ENCODE measurements around the gene SPSB2.
"Not testable (repeated sequence)": the region's sequence is repeated elsewhere in the genome, so short reads cannot be mapped to it uniquely, and the experiment has no call there.

SPSB2 gene

DNA sequence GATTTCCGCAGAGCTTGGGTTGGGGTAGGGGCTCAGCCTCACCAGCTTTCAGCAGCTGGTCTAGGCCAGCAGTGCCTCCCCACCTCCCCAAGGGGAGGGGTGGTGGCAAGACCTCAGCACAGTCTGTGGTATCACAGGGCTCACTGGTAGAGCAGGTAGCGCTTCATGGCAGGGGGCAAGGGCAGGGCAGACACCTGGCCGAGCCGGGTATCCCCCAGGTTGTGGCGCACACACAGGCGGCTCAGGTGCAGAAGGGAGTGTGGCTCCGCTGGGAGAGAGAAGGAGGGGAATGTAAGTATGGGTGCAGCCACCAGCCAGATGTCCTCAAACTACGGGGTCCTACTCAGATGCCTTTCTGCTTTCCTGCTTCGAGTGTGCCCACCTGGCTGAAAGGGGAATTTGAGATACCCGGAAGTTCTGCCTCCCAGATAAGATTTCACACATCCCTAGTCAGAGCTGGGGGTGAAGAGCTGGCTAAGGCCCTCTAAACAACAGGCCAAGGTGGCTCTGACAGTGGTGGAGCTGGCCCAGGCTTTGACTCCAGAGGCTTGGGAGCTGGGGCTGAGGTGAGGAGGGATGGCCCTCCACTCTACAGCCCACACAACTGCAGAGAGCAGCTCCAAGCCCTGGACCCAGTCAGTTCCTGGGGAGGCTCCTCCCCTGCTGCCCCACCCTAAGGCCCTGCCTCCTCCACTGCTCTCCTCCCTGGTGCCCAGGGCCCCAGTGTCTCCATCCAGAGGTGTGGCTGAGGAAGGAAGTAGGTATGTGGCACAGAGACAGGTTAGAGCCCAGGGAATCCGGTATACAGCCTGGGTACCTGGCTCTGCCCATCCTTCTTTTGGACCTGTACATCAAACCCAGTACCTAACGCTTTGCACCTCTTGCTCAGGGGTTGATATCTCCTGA lies 1.8 kb downstream of the SPSB2 start:
- DNase-seq (ENCODE audit: low read depth): no peak

GRCh38 chr12:6870304-6870703 lies 2.8 kb downstream of the SPSB2 start:
- DNase-seq (ENCODE audit: low read depth): not testable (repeated sequence)

DNA sequence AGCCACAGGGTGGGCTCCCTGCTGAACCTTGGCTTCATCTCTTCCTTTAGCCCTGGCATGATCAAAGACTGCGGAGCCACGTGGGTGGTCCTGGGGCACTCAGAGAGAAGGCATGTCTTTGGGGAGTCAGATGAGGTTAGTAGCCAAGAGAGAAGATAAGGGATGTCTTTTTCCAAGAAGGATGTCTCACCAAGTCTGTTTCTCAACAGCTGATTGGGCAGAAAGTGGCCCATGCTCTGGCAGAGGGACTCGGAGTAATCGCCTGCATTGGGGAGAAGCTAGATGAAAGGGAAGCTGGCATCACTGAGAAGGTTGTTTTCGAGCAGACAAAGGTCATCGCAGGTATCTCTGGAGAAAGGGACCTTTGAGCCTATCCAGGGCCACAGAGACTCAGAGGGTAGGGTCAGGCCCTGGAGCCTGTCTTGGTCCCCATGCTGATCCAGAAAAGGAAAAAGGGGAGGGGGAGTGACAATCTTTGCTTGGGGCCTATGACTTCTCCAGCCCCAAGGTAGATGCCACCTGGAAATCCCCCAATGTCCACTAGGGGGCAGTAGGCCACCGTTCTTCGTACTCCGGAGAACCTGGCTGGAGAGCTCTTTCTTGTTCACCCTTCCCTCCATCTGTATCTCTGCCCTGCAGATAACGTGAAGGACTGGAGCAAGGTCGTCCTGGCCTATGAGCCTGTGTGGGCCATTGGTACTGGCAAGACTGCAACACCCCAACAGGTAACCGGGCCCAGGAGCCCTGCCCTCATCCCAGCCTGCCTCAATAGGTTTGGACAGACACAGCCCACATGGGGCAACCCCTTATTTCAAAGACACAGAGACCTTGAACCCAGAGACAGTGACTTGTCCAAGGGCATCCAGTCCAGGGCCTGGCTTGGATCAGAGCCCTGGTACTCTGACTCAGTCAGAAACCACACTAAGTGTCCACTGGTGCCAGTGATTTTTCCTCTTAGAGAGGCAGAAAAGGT lies 3.8 kb downstream of the SPSB2 start:
- no peak for DNase-seq (ENCODE audit: low read depth)

GRCh38 chr12:6868211-6869048 lies 4.7 kb downstream of the SPSB2 start:
- no peak for DNase-seq (ENCODE audit: low read depth)

DNA sequence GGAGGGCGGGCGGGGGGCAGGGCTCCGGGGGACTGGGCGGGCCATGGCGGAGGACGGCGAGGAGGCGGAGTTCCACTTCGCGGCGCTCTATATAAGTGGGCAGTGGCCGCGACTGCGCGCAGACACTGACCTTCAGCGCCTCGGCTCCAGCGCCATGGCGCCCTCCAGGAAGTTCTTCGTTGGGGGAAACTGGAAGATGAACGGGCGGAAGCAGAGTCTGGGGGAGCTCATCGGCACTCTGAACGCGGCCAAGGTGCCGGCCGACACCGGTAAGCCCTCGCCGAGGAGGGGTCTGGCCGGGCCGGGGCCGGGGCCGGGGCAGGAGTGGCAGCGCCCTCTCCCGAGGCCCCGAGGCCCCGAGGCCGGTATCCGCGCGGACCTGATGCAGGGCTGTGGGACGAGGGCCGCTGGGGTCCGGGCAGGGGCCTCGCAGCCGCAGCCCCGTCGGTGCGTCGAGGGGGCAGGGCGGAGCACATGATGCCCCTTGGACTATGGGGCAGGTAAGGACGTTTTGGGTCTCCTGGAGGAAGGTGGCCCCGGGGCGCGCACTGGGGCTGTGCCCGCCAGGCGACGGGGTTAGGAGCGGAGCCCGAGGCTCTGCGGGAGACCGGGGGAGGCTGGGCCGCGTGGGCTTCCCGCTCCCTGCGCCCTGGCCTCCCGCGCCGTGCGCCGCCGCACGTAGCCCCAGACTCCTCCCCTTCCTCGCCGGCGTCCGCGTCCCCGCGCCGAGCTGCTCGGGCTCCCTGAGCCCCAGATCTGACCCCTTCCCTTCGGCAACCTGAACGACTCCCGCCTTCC lies 5.5 kb downstream of the SPSB2 start, which contains the start of gene TPI1:
Gene TPI1, plus strand, starts transcription at position 119 of the 798 bp plus-strand sequence. Its CDS starts 36 bp downstream, at position 155.
- DNase-seq (ENCODE audit: low read depth): peak; percentile 54

- no peak for DNase-seq (ENCODE audit: low read depth)
Observed at GRCh38 chr12:6866920-6867412, 6.1 kb downstream of the SPSB2 start.

DNA sequence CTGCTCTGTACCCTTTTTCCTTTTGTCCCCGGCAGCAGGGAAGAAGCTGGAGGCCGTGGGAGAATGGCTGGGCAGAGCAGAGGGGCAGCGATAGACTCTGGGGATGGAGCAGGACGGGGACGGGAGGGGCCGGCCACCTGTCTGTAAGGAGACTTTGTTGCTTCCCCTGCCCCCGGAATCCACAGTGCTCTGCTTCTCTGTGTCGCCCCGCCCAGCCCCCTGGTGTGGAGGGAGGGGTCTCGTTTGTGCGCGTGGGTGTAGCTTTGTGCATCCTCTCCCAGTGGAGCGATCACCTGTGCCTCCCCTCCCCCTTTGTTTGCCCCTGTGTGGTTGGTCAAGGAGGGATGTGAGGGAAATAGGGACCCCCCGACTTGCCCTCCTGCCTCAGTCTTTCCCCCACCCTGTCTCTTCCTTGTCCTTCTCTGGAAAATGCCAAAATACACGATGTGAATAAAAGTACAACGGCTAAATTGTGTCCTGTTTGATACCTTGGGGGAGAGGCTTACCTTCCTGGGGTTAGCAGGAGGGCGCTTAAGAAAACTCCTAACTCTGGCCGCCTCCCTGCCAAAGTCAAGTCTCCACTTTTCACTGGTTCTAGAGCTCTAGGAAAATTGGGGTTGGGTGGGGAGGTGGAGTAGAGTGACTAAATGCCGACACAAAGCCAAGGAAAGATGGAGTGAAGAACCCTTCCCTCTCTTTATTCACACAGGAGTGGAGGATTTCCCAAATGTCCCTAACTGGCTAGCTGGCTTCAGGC lies 6.8 kb downstream of the SPSB2 start:
- DNase-seq (ENCODE audit: low read depth): no peak

GRCh38 chr12:6865307-6865706 lies 7.8 kb downstream of the SPSB2 start:
- DNase-seq (ENCODE audit: low read depth): not testable (repeated sequence)

GRCh38 chr12:6863586-6864321 lies 9.3 kb downstream of the SPSB2 start:
- no peak for DNase-seq (ENCODE audit: low read depth)

DNA sequence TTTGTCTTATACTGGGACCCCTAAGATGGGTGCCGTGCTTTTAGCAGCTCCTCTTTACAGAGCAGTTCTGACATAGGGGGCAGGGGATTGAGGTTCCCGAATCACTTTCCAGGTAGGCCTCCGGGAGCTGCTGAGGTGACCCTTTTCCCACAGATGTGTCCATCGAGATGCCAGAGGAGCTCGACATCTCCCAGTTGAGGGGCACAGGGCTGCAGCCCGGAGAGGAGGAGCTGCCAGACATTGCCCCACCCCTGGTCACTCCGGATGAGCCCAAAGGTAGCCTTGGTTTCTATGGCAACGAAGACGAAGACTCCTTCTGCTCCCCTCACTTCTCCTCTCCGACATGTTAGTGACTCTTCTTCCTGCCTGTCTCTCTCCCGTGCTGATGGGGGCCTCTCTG lies 10.1 kb downstream of the SPSB2 start:
- DNase-seq (ENCODE audit: low read depth): no peak

DNA sequence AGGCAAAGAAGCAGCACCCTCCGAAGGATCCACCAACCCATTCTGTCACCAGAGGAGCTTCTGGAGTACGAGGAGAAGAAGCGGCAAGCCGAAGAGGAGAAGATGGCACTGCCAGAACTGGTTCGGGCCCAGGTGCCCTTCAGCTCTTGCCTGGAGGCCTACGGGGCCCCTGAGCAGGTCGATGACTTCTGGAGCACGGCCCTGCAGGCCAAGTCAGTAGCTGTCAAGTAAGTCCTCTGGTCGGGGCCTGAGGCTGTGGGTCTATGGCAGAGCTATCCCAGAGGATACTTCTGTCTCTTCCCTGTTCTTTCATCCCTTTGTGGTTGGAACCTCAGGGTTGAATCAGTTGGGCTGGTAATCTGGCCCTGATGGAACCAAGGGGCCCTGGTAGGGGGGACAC lies 11.7 kb downstream of the SPSB2 start:
- DNase-seq (ENCODE audit: low read depth): no peak

- DNase-seq (ENCODE audit: low read depth): no peak
Observed at GRCh38 chr12:6860942-6861341, 12.2 kb downstream of the SPSB2 start.

DNA sequence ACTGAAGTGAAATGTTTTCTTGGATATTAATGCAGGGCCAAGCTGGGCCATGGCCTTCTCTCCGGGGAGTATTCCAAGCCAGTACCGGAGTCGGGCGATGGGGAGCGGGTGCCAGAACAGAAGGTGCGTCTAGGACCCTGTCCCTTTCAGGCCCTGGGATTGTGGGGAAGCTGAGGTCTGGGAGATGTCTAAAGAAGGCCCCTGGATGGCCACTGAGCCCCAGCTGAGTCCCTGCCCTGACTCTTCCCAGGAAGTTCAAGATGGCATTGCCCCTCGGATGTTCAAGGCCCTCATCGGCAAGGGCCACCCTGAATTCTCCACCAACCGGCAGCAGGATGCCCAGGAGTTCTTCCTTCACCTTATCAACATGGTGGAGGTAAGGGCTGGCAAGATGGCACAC lies 13.0 kb downstream of the SPSB2 start:
- DNase-seq (ENCODE audit: low read depth): no peak

- DNase-seq (ENCODE audit: low read depth): no peak
Observed at GRCh38 chr12:6858799-6859198, 14.3 kb downstream of the SPSB2 start.

DNA sequence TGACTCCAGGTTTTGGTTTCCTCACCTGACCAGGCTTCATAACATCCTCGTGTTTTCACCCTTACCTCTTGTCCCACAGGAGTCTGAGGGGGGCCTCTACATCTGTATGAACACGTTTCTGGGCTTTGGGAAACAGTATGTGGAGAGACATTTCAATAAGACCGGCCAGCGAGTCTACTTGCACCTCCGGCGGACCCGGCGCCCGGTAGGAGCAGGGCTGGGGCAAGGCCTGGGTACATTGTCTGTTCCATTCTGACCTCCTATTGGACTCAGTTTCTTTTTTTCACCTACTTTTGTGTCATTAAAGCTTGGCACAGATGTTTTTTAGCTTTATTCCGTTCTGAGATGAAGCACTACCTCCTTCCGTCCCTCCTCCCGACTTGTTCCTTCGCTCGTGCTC lies 17.8 kb downstream of the SPSB2 start:
- no peak for DNase-seq (ENCODE audit: low read depth)

DNA sequence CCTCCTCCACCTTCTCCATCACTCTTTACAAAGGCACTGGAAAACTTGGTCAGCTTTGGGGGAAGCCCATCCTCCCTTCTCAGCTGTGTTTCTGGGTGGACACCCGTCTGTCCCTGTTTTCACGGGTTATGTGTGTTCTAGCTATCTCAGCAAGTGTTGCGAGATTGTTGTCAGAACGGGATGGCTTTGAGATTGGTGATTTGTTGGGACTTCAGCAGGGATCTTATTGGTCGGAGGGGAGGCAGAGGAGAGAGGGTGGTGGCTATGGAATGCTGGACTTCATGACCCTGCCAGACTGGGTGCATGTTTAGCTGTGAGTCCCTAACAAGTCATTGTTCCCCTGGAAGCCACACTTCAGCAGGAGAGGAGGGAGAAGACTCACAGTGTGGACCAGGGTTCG lies 19.1 kb downstream of the SPSB2 start:
- no peak for DNase-seq (ENCODE audit: low read depth)

DNA sequence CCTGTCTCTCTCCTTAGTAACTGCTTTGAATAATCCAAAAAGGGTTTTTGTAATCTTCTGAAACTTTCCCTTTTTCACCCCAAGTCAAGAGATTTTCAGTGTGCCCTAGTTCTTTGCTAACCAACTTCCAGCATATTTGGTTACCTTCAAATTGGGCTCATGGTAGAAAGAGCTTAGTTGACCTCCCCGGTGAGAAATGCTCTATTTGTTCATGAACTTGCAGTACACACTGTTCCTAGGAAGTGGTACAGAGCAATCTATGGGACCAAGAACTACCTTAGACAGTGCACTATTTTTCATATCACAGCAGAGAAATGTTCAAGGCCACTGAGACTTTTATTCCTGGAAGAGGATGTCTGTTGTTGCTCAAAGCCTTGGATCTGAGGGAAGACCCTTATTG lies 19.5 kb downstream of the SPSB2 start:
- no peak for DNase-seq (ENCODE audit: low read depth)

DNA sequence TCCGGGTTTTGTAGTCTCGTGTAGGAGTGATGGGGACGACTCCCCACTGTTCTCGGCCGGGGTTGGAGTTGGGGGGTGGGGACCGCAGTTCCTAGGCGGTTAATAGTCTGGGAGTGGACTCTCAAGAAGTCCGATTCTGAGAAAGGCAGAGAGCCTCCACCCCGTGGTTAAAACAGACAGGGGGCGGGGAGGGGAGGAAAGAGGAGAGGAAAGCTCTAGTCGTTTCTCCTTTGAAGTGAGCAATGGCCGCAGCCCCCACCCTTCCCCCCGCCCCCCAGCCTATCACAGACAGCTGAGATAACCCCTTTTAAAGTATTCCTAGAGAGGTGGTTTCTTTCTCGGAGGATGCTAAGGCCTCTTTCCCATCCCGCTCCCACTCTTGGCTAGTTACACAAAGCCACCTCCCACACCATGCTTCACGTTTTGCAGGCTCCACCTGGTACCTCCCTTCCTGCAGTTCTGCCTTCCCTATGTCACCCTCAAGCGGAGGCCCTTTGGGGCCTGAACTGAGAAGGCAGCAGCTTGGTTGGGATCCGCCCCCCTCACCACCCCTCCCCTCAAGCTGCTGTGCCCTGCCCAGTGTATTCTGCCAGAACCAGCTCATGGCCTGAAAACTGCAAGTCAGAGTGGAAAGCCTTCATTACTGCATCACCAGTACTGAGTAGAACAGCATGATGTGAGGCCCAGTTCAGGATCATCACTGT lies 20.3 kb downstream of the SPSB2 start:
- peak; percentile 83 for DNase-seq (ENCODE audit: low read depth)

Measured in stromal cell of bone marrow (primary cell).